IPS-18c (cell line): ENCODE data around the gene ITPRIP.

Experiments
- H3K4me3 ChIP-seq: 2 replicates; pipeline ENCODE4 v1.7.0; 2013; ENCODE audit warnings: low read depth, mild to moderate bottlenecking, low read length, moderate library complexity; ENCODE audit not compliant: insufficient read depth
- H3K9me3 ChIP-seq: one replicate; pipeline ENCODE4 v1.6.1; 2013; ENCODE audit warnings: mild to moderate bottlenecking, low read length, moderate library complexity; ENCODE audit not compliant: control insufficient read depth, insufficient read depth

The ITPRIP gene, protein sequence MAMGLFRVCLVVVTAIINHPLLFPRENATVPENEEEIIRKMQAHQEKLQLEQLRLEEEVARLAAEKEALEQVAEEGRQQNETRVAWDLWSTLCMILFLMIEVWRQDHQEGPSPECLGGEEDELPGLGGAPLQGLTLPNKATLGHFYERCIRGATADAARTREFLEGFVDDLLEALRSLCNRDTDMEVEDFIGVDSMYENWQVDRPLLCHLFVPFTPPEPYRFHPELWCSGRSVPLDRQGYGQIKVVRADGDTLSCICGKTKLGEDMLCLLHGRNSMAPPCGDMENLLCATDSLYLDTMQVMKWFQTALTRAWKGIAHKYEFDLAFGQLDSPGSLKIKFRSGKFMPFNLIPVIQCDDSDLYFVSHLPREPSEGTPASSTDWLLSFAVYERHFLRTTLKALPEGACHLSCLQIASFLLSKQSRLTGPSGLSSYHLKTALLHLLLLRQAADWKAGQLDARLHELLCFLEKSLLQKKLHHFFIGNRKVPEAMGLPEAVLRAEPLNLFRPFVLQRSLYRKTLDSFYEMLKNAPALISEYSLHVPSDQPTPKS

DNA sequence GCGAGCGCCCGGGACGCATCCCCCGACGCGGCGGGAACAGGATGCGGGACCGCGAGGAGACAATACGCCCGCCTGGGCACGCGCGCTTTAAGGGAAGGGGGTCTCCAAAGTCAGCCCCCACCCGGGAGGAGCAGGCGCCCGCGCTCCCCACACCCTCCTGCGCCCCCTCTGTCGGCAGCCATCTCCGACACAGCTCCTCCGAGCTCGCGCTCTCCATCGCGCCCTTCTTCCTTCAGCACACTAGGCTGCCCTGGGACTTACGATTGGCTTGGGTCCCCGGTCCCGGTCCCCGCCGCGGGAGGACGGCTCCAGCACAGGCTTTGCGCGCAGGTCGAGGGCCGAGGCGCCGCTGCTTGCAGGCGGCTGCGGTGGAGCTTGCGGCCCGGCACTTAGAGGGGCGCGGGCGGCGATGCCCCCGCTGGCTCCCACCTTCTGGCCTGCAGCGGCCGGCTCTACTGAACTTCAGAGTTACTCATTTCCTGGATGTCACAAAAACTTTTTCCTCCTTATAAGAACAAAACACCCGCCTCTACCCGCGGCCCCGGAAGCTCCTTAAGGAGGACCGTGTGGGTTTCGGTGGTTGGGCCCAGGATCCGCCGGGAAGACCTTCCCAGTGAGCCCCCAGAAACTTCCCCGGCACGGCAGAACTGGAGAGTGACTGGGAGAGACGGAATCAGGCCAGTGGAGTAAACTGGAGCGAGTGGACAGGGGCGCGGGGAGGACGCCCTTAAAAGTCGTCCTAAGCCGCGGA is at the start of gene ITPRIP:
Gene ITPRIP (minus strand): TSS at position 481 of the 751 bp plus-strand sequence. CDS start 22,414 bp downstream, outside the sequence.
- Histone ChIP-seq H3K9me3 (no peaks in the 10 kb centered on the region), H3K4me3 (peak within 1 kb of the TSS; percentile 82)

DNA sequence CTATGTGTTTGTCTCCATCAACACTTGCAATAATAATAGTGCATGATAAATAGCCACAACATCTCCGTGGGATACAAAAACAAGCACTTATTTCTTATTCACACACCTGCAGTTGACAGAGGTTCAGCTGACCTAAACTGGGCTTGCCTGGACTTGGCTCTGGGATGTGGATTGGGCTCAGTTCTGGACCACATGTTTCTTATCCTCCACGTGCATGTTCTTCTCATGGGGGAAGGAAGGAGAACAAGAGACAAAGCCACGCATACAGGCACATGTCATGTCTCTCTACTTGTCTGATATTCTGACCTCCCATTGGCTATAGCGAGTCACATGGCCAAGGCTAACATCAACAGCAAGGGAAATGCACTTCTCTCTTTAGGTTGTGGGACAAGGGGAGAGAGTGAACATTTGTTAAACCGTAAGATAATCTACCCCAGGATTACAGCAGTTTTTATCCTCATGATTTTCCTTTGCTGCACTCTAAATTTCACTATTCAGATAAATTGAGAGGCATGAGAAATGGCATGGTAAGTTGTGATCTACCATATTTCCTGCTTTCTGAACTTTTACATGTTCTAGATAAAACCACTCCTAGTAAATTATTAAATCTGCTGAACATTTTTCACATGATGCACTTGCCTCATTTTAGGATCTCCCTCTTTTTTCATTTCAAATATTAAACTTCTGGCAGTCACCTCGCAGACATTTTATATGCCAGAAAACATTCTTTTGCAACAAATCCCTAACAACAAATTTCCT is 49.0 kb upstream of the ITPRIP start:
- no peak overlapping the region for H3K4me3 ChIP-seq
- H3K9me3 ChIP-seq: no peaks in the 10 kb centered on the region

DNA sequence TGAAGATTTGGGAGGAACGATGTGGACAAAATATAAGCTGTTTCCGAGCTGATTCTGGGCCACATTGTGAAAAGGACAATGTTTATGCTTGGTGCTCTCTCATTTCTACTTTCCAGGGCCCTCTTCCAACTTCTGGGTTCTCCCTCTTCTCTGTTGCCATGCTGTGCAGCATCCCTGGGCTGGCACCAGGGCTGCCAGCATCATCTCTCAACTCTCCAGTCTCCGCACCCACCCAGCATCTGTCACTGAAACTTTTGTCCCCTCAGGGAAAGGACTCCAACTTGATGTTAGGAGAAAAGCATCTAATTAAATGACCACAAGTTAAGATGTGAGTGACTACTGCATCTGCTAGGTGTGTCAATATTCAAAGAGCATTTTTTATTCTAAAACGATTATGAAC is 42.1 kb upstream of the ITPRIP start:
- H3K9me3 ChIP-seq: no peaks in the 10 kb centered on the region
- no peak overlapping the region for H3K4me3 ChIP-seq

DNA sequence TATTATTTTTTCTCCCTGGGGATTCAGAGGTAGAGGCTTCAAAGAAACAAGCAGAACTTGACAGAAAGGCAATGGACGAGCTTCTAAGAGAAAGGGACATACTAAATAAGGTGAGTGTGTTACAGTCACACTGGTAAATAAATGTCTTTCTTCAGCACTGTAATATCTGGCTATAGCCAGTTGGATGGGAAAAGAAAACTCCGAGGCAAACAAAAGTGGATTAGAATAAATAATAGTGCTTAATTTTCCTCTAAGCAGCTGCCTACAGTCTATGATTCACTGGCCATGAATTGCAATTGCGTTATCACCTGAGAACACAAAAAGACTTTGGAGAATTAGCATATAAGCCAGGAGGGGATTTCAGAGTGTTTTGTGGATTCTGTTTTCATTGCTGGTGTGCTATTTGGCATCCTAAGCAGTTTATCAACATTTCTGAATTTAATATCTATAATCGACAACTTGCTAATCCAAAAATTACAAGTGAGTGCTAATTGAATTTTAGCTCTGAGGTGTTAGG is 38.6 kb upstream of the ITPRIP start:
- H3K9me3 ChIP-seq: no peaks in the 10 kb centered on the region

DNA sequence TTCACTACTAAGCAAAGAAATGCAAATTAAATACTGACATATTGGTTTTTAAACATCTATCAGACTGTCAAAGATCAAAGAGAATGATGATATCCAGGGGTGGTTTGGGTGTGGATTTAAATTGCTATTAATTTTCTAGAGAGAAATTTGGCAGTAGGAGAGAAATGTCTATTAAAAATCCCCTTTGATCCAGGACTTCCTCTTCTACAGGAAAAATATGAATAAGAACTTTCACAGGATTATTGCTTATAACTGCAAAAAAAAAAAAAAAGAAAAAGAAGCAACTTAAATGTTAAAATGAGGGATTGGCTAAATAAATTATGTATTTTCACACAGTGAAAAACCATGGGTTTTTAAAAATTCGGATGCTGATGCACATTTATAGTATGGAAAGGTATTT is 36.3 kb upstream of the ITPRIP start:
- Histone ChIP-seq H3K4me3 (no peak overlapping the region), H3K9me3 (no peaks in the 10 kb centered on the region)

More for the DNA sequence above, 38.6 kb upstream of the ITPRIP start:
- no peak overlapping the region for H3K4me3 ChIP-seq

DNA sequence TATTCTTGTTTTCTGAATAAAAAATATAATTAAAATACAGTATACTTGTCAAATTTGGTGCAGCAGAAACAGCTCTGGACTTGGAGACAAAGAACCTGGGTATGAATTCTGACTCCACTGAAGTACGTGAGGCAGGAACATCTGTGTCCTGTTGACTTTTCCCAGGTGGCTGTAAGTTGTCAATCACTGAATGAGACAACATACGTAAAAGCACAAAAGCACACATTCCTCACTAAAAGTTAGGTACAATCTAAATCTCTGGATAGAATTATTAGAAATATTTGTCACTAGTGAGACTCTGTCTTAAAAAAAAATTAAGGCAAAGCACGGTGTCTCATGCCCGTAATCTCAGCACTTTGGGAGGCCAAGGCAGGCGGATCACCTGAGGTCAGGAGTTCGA is 33.5 kb upstream of the ITPRIP start:
- no peak overlapping the region for H3K4me3 ChIP-seq
- no peaks in the 10 kb centered on the region for H3K9me3 ChIP-seq

DNA sequence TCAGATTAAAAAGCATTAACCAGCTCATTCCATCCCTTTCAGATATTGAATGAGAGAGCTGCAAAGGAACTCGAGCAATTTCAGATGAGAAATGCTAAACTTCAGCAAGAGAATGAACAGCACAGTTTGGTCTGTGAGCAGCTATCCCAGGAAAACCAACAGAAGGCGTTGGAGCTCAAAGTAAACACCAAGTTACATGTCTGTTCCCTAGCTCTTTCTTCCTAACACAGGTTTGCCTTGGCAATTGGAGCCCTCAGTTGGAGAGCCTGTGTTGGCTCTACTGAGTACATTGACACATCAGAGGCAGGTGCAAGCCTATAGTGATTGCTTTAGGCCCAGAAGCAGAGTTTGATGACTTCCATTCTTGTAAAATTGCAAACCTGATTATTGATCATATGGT is 30.1 kb upstream of the ITPRIP start:
- no peaks in the 10 kb centered on the region for H3K9me3 ChIP-seq
- no peak overlapping the region for H3K4me3 ChIP-seq

DNA sequence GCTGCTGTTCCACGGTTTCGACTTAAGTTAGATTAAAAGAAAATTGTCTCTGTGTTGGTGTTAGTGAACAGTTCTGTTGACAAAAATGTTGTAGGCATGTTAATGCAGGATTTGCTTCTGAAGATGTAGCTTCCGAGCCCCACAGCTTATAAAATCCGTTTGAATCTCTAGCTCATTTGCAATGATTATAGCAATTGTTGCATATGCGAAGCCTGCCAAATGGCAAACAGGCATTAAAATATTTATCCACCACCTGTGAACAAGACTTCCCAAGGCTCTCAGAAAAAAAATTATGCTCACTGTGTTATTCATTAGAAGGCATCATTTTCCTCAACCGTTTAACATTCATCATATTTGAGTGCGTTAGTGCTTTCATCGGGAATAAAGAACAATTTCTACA is 29.6 kb upstream of the ITPRIP start:
- no peak overlapping the region for H3K4me3 ChIP-seq
- no peaks in the 10 kb centered on the region for H3K9me3 ChIP-seq

DNA sequence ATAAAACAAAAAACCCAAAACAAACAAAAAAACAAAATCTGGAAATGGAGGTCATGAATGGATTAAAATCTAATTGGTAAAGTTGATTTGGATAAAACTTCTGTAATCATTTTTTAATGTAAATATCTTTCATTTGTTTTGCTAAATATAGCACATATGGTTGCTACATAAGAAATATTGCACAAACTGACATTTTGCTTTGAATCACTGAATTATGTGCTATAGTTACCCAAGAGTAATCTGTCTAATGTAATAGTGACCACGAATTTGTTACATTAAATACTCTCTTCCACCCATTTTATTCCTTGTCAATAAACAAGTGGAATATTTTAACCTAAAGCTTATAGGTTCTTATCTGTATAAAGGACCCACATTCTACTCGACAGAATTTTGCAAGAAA is 21.5 kb upstream of the ITPRIP start:
- no peaks in the 10 kb centered on the region for H3K9me3 ChIP-seq
- no peak overlapping the region for H3K4me3 ChIP-seq

DNA sequence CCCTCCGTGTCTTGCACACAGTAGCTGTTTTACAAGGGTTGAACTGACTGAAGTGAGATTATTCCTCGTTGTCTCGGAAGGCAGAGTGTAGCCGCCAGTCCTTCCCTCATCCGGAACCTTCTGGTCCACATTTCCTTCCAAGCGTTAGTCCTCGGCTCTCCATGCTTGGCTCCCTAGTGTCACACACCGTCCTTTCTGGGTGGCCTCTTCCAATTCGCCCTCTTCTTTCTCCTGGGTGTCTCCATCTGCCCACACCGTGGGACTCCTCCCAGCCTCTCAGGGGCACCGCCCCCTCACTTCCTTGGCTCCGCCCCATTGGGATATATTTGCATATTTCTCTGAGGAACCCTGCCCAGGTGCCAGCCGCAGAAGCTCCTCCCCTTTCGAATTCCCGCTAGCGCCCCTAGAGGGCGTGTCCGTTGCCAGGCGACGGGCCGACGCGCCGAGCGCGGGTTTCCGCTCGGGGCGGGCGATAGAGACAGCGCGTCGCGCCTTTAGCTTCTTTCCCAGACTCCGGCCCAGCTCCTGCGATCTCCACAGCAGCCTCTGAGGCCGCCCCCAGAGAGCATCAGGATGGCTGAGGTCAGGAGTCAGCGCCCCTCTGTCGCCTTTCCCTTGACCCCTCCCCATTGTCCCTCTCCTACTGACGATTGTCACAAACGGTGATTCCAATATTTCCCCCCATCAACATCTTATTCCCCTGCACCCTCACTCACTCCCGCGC is 15.2 kb upstream of the ITPRIP start, which contains the start of gene CFAP58:
Gene CFAP58 (plus strand): TSS at position 509 of the 724 bp plus-strand sequence. CDS start 65 bp downstream, at position 574.
- Histone ChIP-seq H3K4me3 (peak within 1 kb of the TSS; percentile 26; the same call in 1 of the 2 replicates), H3K9me3 (no peaks in the 10 kb centered on the region)

DNA sequence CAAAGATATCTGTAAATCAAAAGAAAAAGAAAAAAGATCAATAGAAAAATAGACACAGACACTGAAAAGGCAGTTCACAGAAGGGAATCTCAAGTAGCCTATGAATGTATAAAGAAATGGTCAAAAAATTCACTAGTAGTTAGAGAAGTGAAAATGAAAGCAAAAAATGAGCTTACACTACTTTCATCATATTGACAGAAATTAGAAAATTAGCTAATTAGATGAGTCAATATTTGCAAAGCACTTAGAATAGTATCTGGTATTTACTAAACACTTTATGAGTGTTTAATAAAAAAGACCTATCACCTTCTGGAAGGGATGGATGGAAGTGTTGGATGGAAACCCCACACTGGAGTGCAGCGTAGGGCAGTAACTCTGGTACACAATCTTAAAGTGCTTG is 13.7 kb upstream of the ITPRIP start:
- no peak overlapping the region for H3K4me3 ChIP-seq

DNA sequence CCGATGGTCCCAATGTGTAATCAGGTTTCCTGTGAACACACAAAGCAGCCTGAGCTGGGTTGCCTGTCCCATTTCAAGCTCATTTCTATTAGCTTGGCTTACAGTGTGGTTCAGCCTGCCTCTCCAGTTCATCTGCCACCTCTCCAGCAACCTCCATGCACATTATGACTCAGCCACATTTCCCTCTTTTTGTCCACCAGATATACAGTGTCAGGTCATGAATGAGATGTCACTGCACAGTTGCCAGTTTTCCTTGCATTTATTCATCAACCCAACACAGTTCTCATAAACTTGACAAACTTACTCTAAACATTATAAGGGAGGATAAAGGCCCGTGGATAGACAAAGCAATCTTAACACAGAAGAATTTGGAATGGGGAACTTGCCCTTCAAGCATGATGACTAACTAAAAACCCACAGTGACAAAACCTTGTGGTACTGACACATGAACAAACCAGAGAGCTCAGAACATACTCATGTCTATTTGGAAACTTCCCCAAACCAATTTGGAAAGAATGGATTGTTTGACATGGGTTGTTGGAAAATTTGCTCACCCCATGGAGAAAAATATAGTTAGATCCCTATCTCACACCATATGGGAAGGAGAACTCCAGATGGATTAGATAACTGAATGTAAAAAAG is 12.9 kb upstream of the ITPRIP start:
- H3K4me3 ChIP-seq: no peak overlapping the region

More for the DNA sequence above, 13.7 kb upstream of the ITPRIP start:
- no peaks in the 10 kb centered on the region for H3K9me3 ChIP-seq

DNA sequence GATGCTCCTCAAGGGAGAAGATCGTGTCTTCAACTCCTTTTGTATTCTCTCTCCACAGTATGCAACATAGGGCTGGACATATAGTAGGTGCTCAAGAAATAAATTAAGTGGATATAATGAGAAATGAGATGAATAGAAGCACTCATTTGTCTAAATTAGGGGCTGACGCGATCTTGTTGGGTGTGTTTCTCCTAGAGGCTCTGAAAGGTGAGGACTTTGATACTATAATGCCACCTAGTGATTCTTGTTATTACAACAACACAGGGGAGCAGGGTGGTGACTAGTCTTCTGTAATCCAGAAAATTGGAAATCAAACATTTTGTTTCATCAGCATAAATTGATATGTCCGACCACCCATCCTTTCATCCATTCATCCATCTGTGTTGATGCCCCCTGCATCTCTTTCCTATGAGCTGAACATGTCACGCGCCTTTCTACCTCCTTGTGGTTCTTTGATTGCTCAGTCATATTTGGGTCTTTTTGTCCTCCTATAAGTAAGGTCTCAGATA is 11.9 kb upstream of the ITPRIP start:
- H3K9me3 ChIP-seq: no peaks in the 10 kb centered on the region
- H3K4me3 ChIP-seq: no peak overlapping the region

More for the DNA sequence above, 12.9 kb upstream of the ITPRIP start:
- H3K9me3 ChIP-seq: no peaks in the 10 kb centered on the region

DNA sequence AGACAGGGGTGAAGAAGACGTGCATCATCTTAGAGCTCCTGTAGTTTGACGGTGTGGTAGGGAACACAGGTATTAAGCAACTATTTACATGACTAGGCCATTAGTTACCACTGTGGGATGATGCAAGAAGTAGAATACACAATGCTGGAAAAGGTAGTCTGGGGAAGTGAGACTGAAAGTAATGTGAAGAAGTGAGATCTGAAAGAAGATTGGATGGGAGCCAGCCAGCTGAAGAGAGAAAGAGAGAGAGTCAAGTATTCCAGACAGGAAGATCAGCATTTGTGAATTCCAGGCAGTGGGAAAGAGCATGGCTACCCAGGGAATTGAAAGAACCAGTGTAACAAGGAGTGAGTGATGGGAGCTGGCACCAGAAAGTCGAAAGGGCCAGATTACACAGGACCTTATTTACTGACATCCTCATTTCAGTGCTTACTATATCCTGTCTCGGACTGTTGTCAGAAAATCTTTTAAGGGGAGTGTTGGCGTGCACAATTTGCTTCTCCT is 11.4 kb upstream of the ITPRIP start:
- no peaks in the 10 kb centered on the region for H3K9me3 ChIP-seq
- no peak overlapping the region for H3K4me3 ChIP-seq

DNA sequence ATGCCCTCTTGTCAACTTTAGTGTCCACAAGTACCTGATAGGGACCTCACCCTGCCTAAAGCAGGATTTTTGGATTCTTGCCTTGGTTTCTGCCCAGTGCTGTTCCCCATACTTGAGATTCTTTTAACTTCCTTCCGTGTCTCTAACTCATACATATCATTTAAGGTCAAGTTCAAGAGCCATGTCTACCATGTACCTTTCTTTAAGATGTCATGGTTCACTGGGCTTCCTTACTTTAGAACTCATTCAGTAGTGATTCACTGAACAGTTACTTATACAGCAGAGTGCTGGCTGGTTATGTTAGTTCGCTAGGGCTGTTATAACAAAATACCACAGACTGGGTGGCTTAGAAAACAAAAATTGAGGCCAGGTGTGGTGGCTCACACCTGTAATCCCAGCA is 10.3 kb upstream of the ITPRIP start:
- no peaks in the 10 kb centered on the region for H3K9me3 ChIP-seq
- H3K4me3 ChIP-seq: no peak overlapping the region
